Measurements from ENCODE around the gene SPRED2.

The SPRED2 gene

GRCh38 chr2:65300761-65301711 lies 131.4 kb downstream of the SPRED2 start:
- DNase-seq, result peak; percentile 20

- no peak for DNase-seq
Measured at GRCh38 chr2:65300134-65300760, 132.2 kb downstream of the SPRED2 start.

DNA sequence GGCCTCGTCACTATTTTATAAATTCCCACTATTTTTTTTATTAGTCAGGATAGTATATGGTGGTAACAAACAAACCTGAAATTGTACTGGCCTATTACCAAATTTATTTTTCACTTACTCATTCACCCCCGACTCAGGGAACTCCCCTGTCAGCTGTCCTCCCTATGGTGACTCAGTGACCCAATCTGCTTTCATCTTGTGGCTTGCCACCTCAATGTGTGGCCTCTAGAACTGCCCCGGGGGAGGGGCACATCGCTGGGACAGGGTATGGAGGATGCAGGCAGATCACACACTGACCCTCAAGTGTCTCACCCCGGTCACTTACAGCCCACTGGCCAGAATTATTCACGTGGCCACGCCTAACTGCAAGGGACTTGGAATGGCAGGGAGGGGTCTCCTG lies 133.2 kb downstream of the SPRED2 start:
- DNase-seq, result no peak

- no peak for DNase-seq
Measured at GRCh38 chr2:65298089-65298488, 134.3 kb downstream of the SPRED2 start.

GRCh38 chr2:65297544-65297943 lies 134.9 kb downstream of the SPRED2 start:
- DNase-seq, result no peak

DNA sequence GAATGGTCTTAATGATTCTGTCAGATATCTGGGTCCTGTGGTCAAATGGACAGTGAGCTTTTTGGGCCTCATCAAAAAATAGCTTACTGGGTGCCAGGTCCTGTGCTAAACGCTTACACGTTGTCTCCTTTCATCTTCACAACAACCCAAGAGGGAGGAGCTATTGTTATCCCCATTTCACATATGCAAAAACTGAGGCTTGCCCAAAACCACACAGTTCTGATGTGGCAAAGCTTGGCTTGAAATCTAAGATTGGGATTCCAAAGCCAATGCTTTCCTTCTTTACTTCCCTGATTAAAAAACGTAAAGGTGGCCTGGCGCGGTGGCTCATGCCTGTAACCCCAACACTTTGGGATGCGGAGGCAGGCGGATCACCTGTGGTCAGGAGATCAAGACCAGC lies 135.4 kb downstream of the SPRED2 start:
- no peak for DNase-seq

DNA sequence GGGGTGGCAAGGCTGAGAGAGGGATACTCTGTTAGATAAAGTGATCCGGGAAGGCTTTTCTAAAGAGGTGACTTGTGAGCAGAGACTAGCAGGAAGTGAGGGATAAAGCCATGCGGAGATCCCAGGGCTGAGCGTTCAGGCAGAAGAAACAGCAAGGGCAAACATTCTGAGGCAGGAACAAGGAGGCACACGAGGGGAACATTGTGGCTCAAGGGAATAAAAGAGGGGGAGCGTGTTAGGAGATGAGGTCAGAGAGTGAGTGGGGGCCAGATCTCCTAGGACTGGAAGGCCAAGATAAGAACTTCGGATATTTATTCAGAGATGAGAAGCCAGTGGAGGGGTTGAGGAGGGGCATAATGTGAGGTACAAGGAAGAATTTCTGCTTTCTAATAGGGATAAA lies 137.7 kb downstream of the SPRED2 start:
- no peak for DNase-seq

- DNase-seq, result no peak
Measured at GRCh38 chr2:65294136-65294535, 138.3 kb downstream of the SPRED2 start.

GRCh38 chr2:65293376-65293775 lies 139.0 kb downstream of the SPRED2 start:
- no peak for DNase-seq

DNA sequence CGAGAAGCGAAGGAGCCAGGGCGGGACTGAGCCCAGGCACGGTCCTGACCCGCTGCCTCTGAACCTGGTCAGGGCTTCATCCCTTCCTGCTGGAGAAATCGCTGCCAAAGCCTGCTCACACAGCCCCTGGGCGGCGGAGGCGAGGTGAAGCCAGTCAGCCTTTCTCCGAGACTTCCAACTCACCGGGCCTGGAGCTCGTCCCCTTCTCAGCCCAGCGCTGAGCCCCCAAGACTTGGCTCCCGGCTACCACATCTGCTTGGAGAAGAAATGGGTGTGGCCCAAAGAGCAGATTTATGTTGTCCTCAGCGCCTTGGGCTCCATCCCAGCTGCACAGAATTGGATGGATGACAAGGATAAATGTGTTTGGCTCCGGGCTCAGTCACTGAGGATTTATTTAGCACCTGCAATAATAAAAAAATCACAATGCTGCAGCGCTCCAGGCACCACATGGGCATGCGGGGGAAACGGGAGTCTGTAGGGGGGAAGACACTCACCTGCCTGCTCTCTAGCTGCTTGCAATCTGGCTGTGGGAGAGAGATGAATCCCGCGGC lies 139.9 kb downstream of the SPRED2 start:
- DNase-seq, result peak; percentile 67

DNA sequence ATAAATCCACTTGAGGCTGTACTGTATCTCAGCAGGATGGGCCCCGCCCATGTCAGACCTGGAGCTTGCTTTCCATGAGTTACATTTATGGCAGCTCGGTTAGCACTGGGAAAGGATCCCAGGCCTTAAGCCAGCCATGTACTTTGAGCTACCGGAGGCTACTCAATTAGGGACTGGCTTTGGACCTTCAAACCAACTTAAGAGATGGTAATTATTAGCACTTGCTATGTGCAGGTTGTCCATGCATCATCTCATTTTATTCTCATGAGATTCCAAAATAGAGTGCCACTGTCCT lies 140.3 kb downstream of the SPRED2 start:
- no peak for DNase-seq

DNA sequence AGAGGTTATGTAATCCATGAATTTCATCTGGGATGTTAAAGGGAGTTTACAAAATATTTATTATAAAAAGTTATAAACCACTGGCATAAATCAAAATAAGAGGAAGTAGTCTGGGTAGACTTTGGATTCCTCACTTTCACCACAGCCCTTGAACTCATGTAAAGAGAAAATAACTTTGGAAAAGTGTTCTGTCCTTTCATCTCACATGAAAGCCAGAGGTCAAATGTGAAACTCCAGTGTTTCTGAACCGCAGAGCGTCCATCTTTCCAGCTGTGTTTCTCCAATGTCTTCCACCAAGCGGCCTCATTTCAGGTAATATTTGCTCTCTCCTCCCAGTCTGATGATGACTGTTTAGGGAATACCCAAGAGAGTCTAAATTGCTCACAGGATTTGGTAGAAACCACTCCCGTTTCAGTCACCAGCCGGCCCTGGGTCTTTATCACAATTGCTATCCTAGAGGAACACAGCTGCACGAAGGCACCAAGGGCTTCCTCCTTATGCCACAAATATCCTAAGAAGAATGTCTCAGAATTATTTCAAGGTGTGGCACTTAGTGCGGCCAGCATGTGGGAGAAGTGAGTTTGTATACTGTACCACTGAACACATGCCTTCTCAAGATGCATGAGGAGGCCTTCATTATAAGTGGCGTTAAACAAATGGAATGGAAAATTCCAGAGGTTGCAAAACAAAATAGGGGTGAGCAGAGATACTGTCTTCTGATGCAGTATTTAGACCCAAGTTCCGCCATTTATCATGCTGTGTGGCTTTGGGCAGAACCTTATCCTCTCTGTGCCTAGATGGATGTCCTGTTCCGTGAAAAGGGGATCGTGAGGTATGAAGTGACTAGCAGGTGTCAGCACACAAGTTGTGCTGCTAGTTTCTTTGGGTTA lies 140.9 kb downstream of the SPRED2 start:
- DNase-seq, result no peak

GRCh38 chr2:65287364-65287763 lies 145.0 kb downstream of the SPRED2 start:
- no peak for DNase-seq

GRCh38 chr2:65282477-65283053 lies 149.8 kb downstream of the SPRED2 start:
- no peak for DNase-seq

GRCh38 chr2:65281627-65282351 lies 150.6 kb downstream of the SPRED2 start:
- DNase-seq, result peak; percentile 6

DNA sequence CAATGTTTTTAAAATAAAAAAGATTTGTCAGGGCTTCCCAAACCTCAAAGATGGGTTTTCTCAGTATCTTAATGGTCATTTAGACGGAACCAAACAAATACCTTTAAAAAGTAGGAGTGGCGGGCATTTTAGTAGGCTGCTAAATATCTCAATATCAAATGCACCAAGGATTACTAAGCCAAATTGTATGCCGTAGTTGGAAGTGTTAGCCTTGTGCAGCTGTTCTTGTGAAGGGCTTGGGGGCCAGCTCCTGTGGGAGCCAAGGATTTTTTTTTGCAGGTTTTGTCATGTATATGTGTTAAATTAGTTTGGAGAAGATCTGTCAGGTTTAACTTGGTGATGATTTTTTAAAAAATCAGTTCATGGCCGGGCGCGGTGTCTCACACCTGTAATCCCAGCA lies 152.6 kb downstream of the SPRED2 start:
- no peak for DNase-seq

DNA sequence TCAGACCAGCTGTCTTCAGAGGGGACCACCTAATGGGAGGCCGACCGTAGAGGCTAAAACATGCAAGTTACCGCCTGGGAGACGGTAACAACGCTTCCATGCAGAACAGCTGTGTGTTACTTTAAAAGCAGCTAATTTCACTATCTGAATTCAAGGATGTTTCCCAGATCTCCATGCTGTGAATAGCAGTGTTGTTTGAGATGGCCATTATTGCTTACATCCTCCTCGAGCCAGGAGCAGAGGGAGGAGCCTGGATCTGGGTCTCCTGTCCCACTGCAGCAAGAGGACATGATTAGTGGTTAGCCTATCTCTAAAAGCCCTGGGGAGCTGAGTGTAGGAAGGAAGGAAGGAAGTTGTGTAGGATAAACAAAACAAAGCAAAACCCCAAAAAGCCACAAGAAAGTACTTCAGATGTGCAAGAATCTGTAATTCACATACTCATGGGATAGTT lies 153.8 kb downstream of the SPRED2 start:
- DNase-seq, result no peak

DNA sequence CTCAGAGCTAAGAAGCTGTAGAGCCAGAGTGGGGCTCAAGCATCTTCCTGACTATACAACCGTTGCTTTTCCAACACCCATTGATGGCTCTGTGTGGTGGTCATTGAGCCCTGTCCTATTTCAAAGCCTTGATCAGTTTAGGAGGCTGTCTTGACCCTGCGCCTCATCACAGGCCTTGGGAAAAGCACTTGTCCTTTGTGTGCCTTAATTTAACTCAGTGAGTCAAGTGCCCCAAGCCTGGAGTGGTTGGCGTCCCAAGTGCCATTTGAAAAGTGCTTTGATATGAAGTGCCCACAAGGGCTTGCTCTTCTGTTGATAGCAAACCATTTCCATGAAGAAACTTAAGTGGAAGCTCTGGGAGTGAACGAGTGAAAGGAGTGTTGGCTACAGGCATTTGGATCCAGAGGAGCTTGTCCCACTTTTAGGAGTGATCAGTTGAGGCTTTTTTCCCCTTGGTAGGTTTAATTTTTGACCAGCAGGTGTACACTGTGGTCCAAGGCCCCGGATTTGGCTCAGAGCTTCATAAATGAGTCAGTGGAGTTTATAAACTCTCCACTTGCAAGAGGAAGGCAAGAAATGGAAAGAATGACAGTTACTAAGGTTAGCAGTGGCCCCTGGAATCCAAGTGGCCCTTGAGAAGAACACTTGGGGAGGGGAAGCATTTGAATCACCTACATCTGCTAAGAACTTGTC lies 154.5 kb downstream of the SPRED2 start:
- DNase-seq, result no peak

DNA sequence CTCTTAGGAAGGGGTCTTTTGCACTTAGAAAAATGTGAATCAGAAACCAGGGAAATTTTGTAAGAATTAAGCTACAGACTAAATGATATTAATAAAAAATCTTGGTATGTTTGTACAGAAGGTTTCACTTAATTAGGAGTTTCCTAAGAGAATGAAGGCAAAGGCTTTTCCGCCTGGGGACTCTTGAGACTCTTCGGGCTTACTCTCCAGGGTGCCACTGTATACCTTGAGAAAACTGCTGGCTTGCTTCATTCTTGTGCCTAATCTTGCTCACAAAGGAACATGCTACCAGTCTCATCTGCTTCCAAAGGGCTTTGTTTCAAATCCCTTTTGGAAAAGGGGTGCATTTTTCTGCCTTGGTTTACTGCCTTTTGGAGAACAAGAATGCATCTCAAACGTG lies 155.3 kb downstream of the SPRED2 start:
- DNase-seq, result no peak

- DNase-seq, result no peak
Measured at GRCh38 chr2:65276609-65277008, 155.8 kb downstream of the SPRED2 start.

GRCh38 chr2:65275141-65275915 lies 157.1 kb downstream of the SPRED2 start:
- DNase-seq, result no peak
